ENCODE measurements around the gene IPO7. TPM values are rescaled to one million over a fixed set of nuclear protein-coding genes. Genes with fewer than 3 reads are reported as not detected.

Gene IPO7
- polyA plus RNA-seq, 1 experiment: 80.6 TPM

GRCh38 chr11:9493492-9493891, 109.0 kb downstream of the IPO7 start:
- CTCF ChIA-PET: interaction anchor here (6.8 kb wide), 1 partner anchor 13 kb away, joined by 61 read pairs; no protein-coding TSS in a partner anchor
- TF ChIP-seq, protein P1, sequence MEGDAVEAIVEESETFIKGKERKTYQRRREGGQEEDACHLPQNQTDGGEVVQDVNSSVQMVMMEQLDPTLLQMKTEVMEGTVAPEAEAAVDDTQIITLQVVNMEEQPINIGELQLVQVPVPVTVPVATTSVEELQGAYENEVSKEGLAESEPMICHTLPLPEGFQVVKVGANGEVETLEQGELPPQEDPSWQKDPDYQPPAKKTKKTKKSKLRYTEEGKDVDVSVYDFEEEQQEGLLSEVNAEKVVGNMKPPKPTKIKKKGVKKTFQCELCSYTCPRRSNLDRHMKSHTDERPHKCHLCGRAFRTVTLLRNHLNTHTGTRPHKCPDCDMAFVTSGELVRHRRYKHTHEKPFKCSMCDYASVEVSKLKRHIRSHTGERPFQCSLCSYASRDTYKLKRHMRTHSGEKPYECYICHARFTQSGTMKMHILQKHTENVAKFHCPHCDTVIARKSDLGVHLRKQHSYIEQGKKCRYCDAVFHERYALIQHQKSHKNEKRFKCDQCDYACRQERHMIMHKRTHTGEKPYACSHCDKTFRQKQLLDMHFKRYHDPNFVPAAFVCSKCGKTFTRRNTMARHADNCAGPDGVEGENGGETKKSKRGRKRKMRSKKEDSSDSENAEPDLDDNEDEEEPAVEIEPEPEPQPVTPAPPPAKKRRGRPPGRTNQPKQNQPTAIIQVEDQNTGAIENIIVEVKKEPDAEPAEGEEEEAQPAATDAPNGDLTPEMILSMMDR (IDR thresholded peaks at IDR 0.05; ENCODE audit: low read depth, low read length): no peak
- H3K4me3 ChIP-seq (ENCODE audit: low read depth, low read length): no peak overlapping the region
- no peak for DNase-seq (ENCODE audit: low read depth, low spot score)
- no peaks in the 10 kb centered on the region for H3K9me3 ChIP-seq (ENCODE audit: control insufficient read depth, insufficient read depth, low read length)
- no peaks in the 10 kb centered on the region for H3K27me3 ChIP-seq (ENCODE audit: control insufficient read depth, insufficient read depth, low read length)
- no peak overlapping the region for H3K27ac ChIP-seq (ENCODE audit: low read depth, low read length)
- POLR2A ChIA-PET: interaction anchor here (0.6 kb wide), 1 partner anchor 91 kb away, joined by 8 read pairs; no protein-coding TSS in a partner anchor

DNA sequence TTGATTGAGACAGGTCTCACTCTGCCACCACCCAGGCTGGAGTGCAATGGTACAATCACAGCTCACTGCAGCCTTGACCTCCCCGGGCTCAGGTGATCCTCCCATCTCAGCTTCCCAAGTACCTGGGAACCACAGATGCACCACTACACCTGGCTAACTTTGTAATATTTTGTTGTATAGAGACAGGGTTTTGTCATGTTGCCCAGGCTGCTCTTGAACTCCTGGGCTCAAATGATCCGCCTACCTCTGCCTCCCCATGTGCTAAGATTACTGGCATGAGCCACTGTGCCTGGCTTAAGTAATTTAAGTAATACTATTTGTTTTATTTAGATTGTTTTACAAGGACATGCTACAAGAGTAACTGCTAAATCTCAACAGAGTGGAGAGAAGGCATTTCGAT, 109.9 kb downstream of the IPO7 start:
- ChIA-PET POLR2A (no interaction called here), CTCF (interaction anchor here (6.8 kb wide), 1 partner anchor 12 kb away, joined by 61 read pairs; no protein-coding TSS in a partner anchor)
- TF ChIP-seq, protein P1 (IDR thresholded peaks at IDR 0.05; ENCODE audit: low read depth, low read length): no peak
- Histone ChIP-seq H3K27ac (ENCODE audit: low read depth, low read length) (no peak overlapping the region), H3K27me3 (ENCODE audit: control insufficient read depth, insufficient read depth, low read length) (no peaks in the 10 kb centered on the region), H3K4me3 (ENCODE audit: low read depth, low read length) (no peak overlapping the region), H3K9me3 (ENCODE audit: control insufficient read depth, insufficient read depth, low read length) (no peaks in the 10 kb centered on the region)
- DNase-seq (ENCODE audit: low read depth, low spot score): no peak

DNA sequence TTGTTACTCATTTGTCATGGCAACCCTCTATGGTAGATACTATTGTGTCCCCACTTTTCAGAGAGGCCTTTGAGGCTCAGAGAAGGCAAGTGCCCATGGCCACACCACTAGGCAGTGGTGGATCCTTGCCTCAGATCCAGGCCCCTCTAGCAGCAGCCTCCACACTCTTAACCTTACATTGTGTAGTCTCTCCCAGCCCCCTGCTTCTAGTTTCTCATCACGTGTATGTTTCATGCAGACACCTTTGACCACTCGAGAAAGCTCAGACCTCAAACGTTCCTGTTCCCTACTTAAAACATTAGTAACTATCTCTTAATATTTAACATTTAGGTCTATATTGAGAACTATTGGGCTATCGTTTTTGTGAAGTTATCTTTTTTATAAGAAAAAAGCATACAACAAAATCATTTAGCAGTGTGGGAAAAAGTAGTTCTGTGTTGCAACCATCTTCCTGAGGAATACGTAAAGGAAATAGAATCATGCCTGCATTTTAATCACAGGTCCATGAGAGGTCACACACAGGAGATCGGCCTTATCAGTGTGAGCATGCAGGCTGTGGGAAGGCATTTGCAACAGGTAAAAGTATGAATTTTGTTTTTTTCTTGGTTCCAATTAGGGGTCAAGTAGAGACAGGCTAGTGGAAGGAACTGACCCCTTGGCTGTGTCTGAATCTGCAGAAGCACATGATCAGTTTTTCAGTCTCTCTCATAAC, 111.5 kb downstream of the IPO7 start:
- Histone ChIP-seq H3K27me3 (ENCODE audit: control insufficient read depth, insufficient read depth, low read length) (no peaks in the 10 kb centered on the region), H3K27ac (ENCODE audit: low read depth, low read length) (no peak overlapping the region), H3K4me3 (ENCODE audit: low read depth, low read length) (no peak overlapping the region), H3K9me3 (ENCODE audit: control insufficient read depth, insufficient read depth, low read length) (no peaks in the 10 kb centered on the region)
- DNase-seq (ENCODE audit: low read depth, low spot score): no peak
- ChIA-PET CTCF (no interaction called here), POLR2A (no interaction called here)
- TF ChIP-seq, protein P1 (IDR thresholded peaks at IDR 0.05; ENCODE audit: low read depth, low read length): no peak

Small RNA genes within 50 kb of the gene (small RNA-seq; reads per million reads assigned to genes)
- gene SNORA23 (ENCODE audit: insufficient read length, low read depth): 3.2 reads per million, percentile 25 among the genes with 10 or more reads in this experiment

Other genes with a start within 250 kb of the IPO7 start
- 145 and 175 TPM in 2 replicates for gene DENND5A, start 119.3 kb upstream of the IPO7 start, polyA plus RNA-seq (2011; rRNA removed)
- gene TMEM41B, start 70.1 kb upstream of the IPO7 start, polyA plus RNA-seq (2011; rRNA removed): 19.7 and 26.3 TPM in 2 replicates
- 29.1 and 29.4 TPM in 2 replicates for gene ZNF143, start 76.4 kb downstream of the IPO7 start, polyA plus RNA-seq (2011; rRNA removed)
- gene WEE1, start 189.0 kb downstream of the IPO7 start, polyA plus RNA-seq (2011; rRNA removed): 27.2 and 44.8 TPM in 2 replicates